ENCODE data around the gene PLPP4.

PLPP4 gene

DNA sequence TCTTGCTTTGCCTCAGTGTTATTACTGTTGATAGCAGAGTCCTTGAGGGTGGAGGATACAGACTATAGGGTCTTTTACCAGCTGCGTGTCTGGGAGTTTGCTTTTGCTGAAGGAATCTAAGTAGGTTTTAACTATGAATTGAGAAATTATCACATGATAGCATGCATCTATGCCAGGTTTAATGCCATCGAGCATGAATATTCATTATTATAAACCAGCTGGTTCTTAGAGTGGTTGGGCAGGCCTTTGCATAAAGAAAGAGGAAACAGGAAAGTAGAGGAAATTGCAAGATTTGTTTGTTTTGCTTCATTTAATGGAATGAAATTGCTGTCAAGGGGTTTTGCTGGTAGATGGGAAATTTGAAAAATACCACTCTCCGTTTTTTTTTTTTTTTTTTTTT, 70.7 kb downstream of the PLPP4 start:
- H3K4me3 ChIP-seq (ENCODE audit: low read length) = no peak overlapping the region
- H3K36me3 ChIP-seq (ENCODE audit: control insufficient read depth, low read length) = no peaks in the 10 kb centered on the region
- no peaks in the 10 kb centered on the region for H3K4me1 ChIP-seq (ENCODE audit: control insufficient read depth, low read length)
- no peaks in the 10 kb centered on the region for H3K9me2 ChIP-seq (replicated peaks; ENCODE audit: control insufficient read depth, low read length)
- no peak overlapping the region for H3K27ac ChIP-seq (ENCODE audit: low read depth, low read length)
- H3K4me2 ChIP-seq (ENCODE audit: low read length) = no peak overlapping the region
- H3F3A ChIP-seq (ENCODE audit: control insufficient read depth, insufficient read depth) = no peaks in the 10 kb centered on the region
- no peaks in the 10 kb centered on the region for H3K79me2 ChIP-seq (ENCODE audit: control insufficient read depth, low read length)
- no peaks in the 10 kb centered on the region for H4K20me1 ChIP-seq (ENCODE audit: control insufficient read depth, insufficient read depth, low read depth, low read length)
- H3K9me3 ChIP-seq (ENCODE audit: control insufficient read depth, insufficient read depth, low read length) = no peaks in the 10 kb centered on the region
- H3K27me3 ChIP-seq (ENCODE audit: control insufficient read depth, low read length) = no peaks in the 10 kb centered on the region
- no peak for TF ChIP-seq EZH2phosphoT487 (IDR thresholded peaks at IDR 0.05; ENCODE audit: borderline replicate concordance, low read length)
- TF ChIP-seq, protein P1, sequence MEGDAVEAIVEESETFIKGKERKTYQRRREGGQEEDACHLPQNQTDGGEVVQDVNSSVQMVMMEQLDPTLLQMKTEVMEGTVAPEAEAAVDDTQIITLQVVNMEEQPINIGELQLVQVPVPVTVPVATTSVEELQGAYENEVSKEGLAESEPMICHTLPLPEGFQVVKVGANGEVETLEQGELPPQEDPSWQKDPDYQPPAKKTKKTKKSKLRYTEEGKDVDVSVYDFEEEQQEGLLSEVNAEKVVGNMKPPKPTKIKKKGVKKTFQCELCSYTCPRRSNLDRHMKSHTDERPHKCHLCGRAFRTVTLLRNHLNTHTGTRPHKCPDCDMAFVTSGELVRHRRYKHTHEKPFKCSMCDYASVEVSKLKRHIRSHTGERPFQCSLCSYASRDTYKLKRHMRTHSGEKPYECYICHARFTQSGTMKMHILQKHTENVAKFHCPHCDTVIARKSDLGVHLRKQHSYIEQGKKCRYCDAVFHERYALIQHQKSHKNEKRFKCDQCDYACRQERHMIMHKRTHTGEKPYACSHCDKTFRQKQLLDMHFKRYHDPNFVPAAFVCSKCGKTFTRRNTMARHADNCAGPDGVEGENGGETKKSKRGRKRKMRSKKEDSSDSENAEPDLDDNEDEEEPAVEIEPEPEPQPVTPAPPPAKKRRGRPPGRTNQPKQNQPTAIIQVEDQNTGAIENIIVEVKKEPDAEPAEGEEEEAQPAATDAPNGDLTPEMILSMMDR (IDR thresholded peaks at IDR 0.05; ENCODE audit: low read depth, low read length, poor library complexity, severe bottlenecking) = no peak

DNA sequence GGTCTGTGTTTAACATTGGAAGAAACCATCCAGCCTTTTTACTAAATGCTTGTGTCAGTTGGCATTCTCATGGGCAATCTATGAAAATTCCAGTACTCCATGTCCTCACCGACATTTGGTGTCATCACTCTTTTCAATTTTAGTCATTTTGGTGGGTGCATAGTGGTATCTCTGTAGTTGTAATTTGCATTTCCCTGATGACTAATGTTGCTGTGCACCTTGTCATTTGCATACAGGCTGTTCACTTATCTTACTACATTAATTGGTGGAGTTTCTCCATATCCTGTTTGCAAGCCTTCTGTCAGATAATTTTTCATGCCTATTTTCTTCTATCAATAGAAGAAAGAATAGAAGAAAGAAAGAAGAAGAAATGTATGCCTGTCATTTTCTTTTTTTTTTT, 73.7 kb downstream of the PLPP4 start:
- Histone ChIP-seq H3K27me3 (ENCODE audit: control insufficient read depth, low read length) (no peaks in the 10 kb centered on the region), H3K27ac (ENCODE audit: low read depth, low read length) (no peak overlapping the region), H3K9me3 (ENCODE audit: control insufficient read depth, insufficient read depth, low read length) (no peaks in the 10 kb centered on the region), H3F3A (ENCODE audit: control insufficient read depth, insufficient read depth) (no peaks in the 10 kb centered on the region), H3K4me3 (ENCODE audit: low read length) (no peak overlapping the region), H3K9me2 (replicated peaks; ENCODE audit: control insufficient read depth, low read length) (no peaks in the 10 kb centered on the region), H3K79me2 (ENCODE audit: control insufficient read depth, low read length) (no peaks in the 10 kb centered on the region), H3K4me2 (ENCODE audit: low read length) (no peak overlapping the region), H3K4me1 (ENCODE audit: control insufficient read depth, low read length) (no peaks in the 10 kb centered on the region), H4K20me1 (ENCODE audit: control insufficient read depth, insufficient read depth, low read depth, low read length) (no peaks in the 10 kb centered on the region), H3K36me3 (ENCODE audit: control insufficient read depth, low read length) (no peaks in the 10 kb centered on the region)
- no peak for TF ChIP-seq EZH2phosphoT487 (IDR thresholded peaks at IDR 0.05; ENCODE audit: borderline replicate concordance, low read length)
- TF ChIP-seq, protein P1 (IDR thresholded peaks at IDR 0.05; ENCODE audit: low read depth, low read length, poor library complexity, severe bottlenecking) = no peak

DNA sequence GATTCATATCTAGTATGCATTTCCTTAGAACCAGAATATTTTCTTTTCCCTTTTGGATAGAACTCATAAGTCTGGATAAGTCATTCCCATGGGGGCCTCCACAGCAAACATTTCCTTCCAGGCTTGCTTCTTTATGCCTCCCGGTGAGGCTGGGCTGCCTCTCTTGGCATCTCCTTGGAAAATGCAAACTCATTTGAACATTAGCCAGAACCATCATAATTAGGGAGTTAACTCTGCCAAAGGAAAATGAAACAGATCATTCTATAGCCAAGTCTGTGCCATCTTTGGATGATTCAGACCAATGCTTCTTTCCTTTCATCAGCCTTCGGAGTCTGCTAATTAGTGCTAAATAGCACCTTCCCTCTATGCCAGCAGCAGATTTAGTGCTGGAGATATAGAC, 81.1 kb downstream of the PLPP4 start:
- Histone ChIP-seq H3F3A (ENCODE audit: control insufficient read depth, insufficient read depth) (no peaks in the 10 kb centered on the region), H3K4me2 (ENCODE audit: low read length) (no peak overlapping the region), H4K20me1 (ENCODE audit: control insufficient read depth, insufficient read depth, low read depth, low read length) (no peaks in the 10 kb centered on the region), H3K9me2 (replicated peaks; ENCODE audit: control insufficient read depth, low read length) (no peaks in the 10 kb centered on the region), H3K4me1 (ENCODE audit: control insufficient read depth, low read length) (no peaks in the 10 kb centered on the region), H3K4me3 (ENCODE audit: low read length) (no peak overlapping the region), H3K27me3 (ENCODE audit: control insufficient read depth, low read length) (no peaks in the 10 kb centered on the region), H3K36me3 (ENCODE audit: control insufficient read depth, low read length) (no peaks in the 10 kb centered on the region), H3K27ac (ENCODE audit: low read depth, low read length) (no peak overlapping the region), H3K9me3 (ENCODE audit: control insufficient read depth, insufficient read depth, low read length) (no peaks in the 10 kb centered on the region), H3K79me2 (ENCODE audit: control insufficient read depth, low read length) (no peaks in the 10 kb centered on the region)
- TF ChIP-seq, protein P1 (IDR thresholded peaks at IDR 0.05; ENCODE audit: low read depth, low read length, poor library complexity, severe bottlenecking) = no peak
- TF ChIP-seq EZH2phosphoT487 (IDR thresholded peaks at IDR 0.05; ENCODE audit: borderline replicate concordance, low read length) = no peak

GRCh38 chr10:120539076-120539475, 82.0 kb downstream of the PLPP4 start:
- no peaks in the 10 kb centered on the region for H3K9me2 ChIP-seq (replicated peaks; ENCODE audit: control insufficient read depth, low read length)
- H3K4me3 ChIP-seq (ENCODE audit: low read length) = no peak overlapping the region
- no peak for TF ChIP-seq EZH2phosphoT487 (IDR thresholded peaks at IDR 0.05; ENCODE audit: borderline replicate concordance, low read length)
- TF ChIP-seq, protein P1 (IDR thresholded peaks at IDR 0.05; ENCODE audit: low read depth, low read length, poor library complexity, severe bottlenecking) = no peak
- no peaks in the 10 kb centered on the region for H3K79me2 ChIP-seq (ENCODE audit: control insufficient read depth, low read length)
- H3K4me2 ChIP-seq (ENCODE audit: low read length) = no peak overlapping the region
- no peaks in the 10 kb centered on the region for H4K20me1 ChIP-seq (ENCODE audit: control insufficient read depth, insufficient read depth, low read depth, low read length)
- no peak overlapping the region for H3K27ac ChIP-seq (ENCODE audit: low read depth, low read length)
- H3K4me1 ChIP-seq (ENCODE audit: control insufficient read depth, low read length) = no peaks in the 10 kb centered on the region
- no peaks in the 10 kb centered on the region for H3K27me3 ChIP-seq (ENCODE audit: control insufficient read depth, low read length)
- H3K36me3 ChIP-seq (ENCODE audit: control insufficient read depth, low read length) = no peaks in the 10 kb centered on the region
- no peaks in the 10 kb centered on the region for H3F3A ChIP-seq (ENCODE audit: control insufficient read depth, insufficient read depth)
- no peaks in the 10 kb centered on the region for H3K9me3 ChIP-seq (ENCODE audit: control insufficient read depth, insufficient read depth, low read length)
